Suppressor macrophage treated with lipopolysaccharide for 4 hours (primary cell): ENCODE results near the gene CLEC3B.

Experiments used
- DNase-seq: peaks from one replicate; pipeline ENCODE4 v3.0.0-alpha.2; 2020

Gene CLEC3B

GRCh38 chr3:45003859-45004258, 22.2 kb upstream of the CLEC3B start:
- no peak for DNase-seq

- DNase-seq, result no peak
These were observed 19.0 kb upstream of the CLEC3B start for GRCh38 chr3:45007091-45007490.

- DNase-seq, result no peak
These were observed 18.0 kb upstream of the CLEC3B start for GRCh38 chr3:45008117-45008516.

- DNase-seq, result no peak
These were observed 16.2 kb upstream of the CLEC3B start for GRCh38 chr3:45009868-45010267.

- no peak for DNase-seq
These were observed 15.2 kb upstream of the CLEC3B start for GRCh38 chr3:45010811-45011333.

GRCh38 chr3:45011756-45012508, 14.2 kb upstream of the CLEC3B start:
- DNase-seq, result peak; percentile 55

- no peak for DNase-seq
These were observed 13.5 kb upstream of the CLEC3B start for GRCh38 chr3:45012577-45012976.

- DNase-seq, result no peak
These were observed 9.2 kb upstream of the CLEC3B start for GRCh38 chr3:45016916-45017315.

GRCh38 chr3:45017821-45018220, 8.3 kb upstream of the CLEC3B start:
- no peak for DNase-seq

- DNase-seq, result no peak
These were observed 5.6 kb upstream of the CLEC3B start for GRCh38 chr3:45020534-45020933.

- no peak for DNase-seq
These were observed 4.4 kb upstream of the CLEC3B start for GRCh38 chr3:45021524-45022297.

GRCh38 chr3:45023675-45024074, 2.4 kb upstream of the CLEC3B start:
- no peak for DNase-seq

GRCh38 chr3:45024542-45025255, 1.4 kb upstream of the CLEC3B start:
- peak; percentile 49 for DNase-seq

- no peak for DNase-seq
These were observed 854 bp downstream of the CLEC3B start for GRCh38 chr3:45026957-45027356.

- DNase-seq, result no peak
These were observed 1.3 kb downstream of the CLEC3B start for GRCh38 chr3:45027441-45027840.

- DNase-seq, result no peak
These were observed 3.1 kb downstream of the CLEC3B start for GRCh38 chr3:45029216-45029615.

- no peak for DNase-seq
These were observed 3.6 kb downstream of the CLEC3B start for GRCh38 chr3:45029661-45030060.

GRCh38 chr3:45031531-45031930, 5.4 kb downstream of the CLEC3B start:
- no peak for DNase-seq

- DNase-seq, result no peak
These were observed 6.0 kb downstream of the CLEC3B start for GRCh38 chr3:45032113-45032512.

- peak; percentile 41 for DNase-seq
These were observed 7.7 kb downstream of the CLEC3B start for GRCh38 chr3:45033791-45034190.

- DNase-seq, result peak; percentile 81
These were observed 8.6 kb downstream of the CLEC3B start for GRCh38 chr3:45034612-45035252.

GRCh38 chr3:45035441-45036301, 9.6 kb downstream of the CLEC3B start:
- peak; percentile 27 for DNase-seq
